ENCODE results near the gene LARP6.
"Not testable (repeated sequence)": the region's sequence is repeated elsewhere in the genome, so short reads cannot be mapped to it uniquely, and the experiment has no call there.

LARP6 gene

GRCh38 chr15:70875001-70875782 lies 21.2 kb upstream of the LARP6 start:
- no peak for TF ChIP-seq Cebpa-rat (IDR thresholded peaks at IDR 0.05)
- Histone ChIP-seq H3K4me1 (0 out of 2 replicates have a peak, but pooled peaks cover 2% of the 10 kb centered on the region), H3K4me2 (no peak overlapping the region), H3K36me3 (no peaks in the 10 kb centered on the region), H3K27me3 (no peaks in the 10 kb centered on the region), H3K27ac (no peak overlapping the region), H3K9ac (no peak overlapping the region), H3K9me3 (peaks cover 10% of the 10 kb centered on the region), H3K4me3 (no peak overlapping the region), H4K20me1 (no peaks in the 10 kb centered on the region)

GRCh38 chr15:70873232-70874054 lies 19.5 kb upstream of the LARP6 start:
- no peaks in the 10 kb centered on the region for H3K36me3 ChIP-seq
- H3K27me3 ChIP-seq: no peaks in the 10 kb centered on the region
- H3K9ac ChIP-seq: no peak overlapping the region
- peaks cover 10% of the 10 kb centered on the region for H3K9me3 ChIP-seq
- H3K4me3 ChIP-seq: no peak overlapping the region
- H3K4me2 ChIP-seq: no peak overlapping the region
- no peak for TF ChIP-seq Cebpa-rat (IDR thresholded peaks at IDR 0.05)
- H4K20me1 ChIP-seq: no peaks in the 10 kb centered on the region
- no peak overlapping the region for H3K27ac ChIP-seq
- 0 out of 2 replicates have a peak, but pooled peaks cover 5% of the 10 kb centered on the region for H3K4me1 ChIP-seq

GRCh38 chr15:70871490-70871889 lies 17.5 kb upstream of the LARP6 start:
- H3K27me3 ChIP-seq, H3K4me1 ChIP-seq, H3K36me3 ChIP-seq, H4K20me1 ChIP-seq, H3K9ac ChIP-seq, H3K4me3 ChIP-seq, H3K9me3 ChIP-seq, H3K27ac ChIP-seq, H3K4me2 ChIP-seq: not testable (repeated sequence)

- Histone ChIP-seq H3K27me3 (no peaks in the 10 kb centered on the region), H3K27ac (no peak overlapping the region), H3K4me3 (no peak overlapping the region), H3K4me1 (0 out of 2 replicates have a peak, but pooled peaks cover 5% of the 10 kb centered on the region), H3K9me3 (peaks cover 10% of the 10 kb centered on the region), H3K36me3 (no peaks in the 10 kb centered on the region), H4K20me1 (no peaks in the 10 kb centered on the region), H3K4me2 (no peak overlapping the region), H3K9ac (no peak overlapping the region)
- no peak for TF ChIP-seq Cebpa-rat (IDR thresholded peaks at IDR 0.05)
Measured at GRCh38 chr15:70870051-70870450, 16.1 kb upstream of the LARP6 start.

- Histone ChIP-seq H3K36me3 (no peaks in the 10 kb centered on the region), H4K20me1 (no peaks in the 10 kb centered on the region), H3K4me1 (0 out of 2 replicates have a peak, but pooled peaks cover 5% of the 10 kb centered on the region), H3K4me3 (no peak overlapping the region), H3K4me2 (no peak overlapping the region), H3K9me3 (peaks cover 10% of the 10 kb centered on the region), H3K27me3 (no peaks in the 10 kb centered on the region), H3K27ac (no peak overlapping the region), H3K9ac (no peak overlapping the region)
- no peak for TF ChIP-seq Cebpa-rat (IDR thresholded peaks at IDR 0.05)
Measured at GRCh38 chr15:70869346-70869745, 15.4 kb upstream of the LARP6 start.

- H3K4me2 ChIP-seq: no peak overlapping the region
- H4K20me1 ChIP-seq: no peaks in the 10 kb centered on the region
- no peak for TF ChIP-seq Cebpa-rat (IDR thresholded peaks at IDR 0.05)
- 0 out of 2 replicates have a peak, but pooled peaks cover 5% of the 10 kb centered on the region for H3K4me1 ChIP-seq
- peaks cover 10% of the 10 kb centered on the region for H3K9me3 ChIP-seq
- H3K27me3 ChIP-seq: no peaks in the 10 kb centered on the region
- H3K27ac ChIP-seq: no peak overlapping the region
- no peak overlapping the region for H3K9ac ChIP-seq
- no peaks in the 10 kb centered on the region for H3K36me3 ChIP-seq
- no peak overlapping the region for H3K4me3 ChIP-seq
Measured at GRCh38 chr15:70867911-70868467, 14.0 kb upstream of the LARP6 start.

GRCh38 chr15:70866982-70867641 lies 13.2 kb upstream of the LARP6 start:
- Histone ChIP-seq H3K36me3 (no peaks in the 10 kb centered on the region), H3K4me3 (no peak overlapping the region), H3K9me3 (peaks cover 13% of the 10 kb centered on the region), H3K4me1 (0 out of 2 replicates have a peak, but pooled peaks cover 5% of the 10 kb centered on the region), H4K20me1 (no peaks in the 10 kb centered on the region), H3K27ac (no peak overlapping the region), H3K27me3 (no peaks in the 10 kb centered on the region), H3K4me2 (no peak overlapping the region), H3K9ac (no peak overlapping the region)
- no peak for TF ChIP-seq Cebpa-rat (IDR thresholded peaks at IDR 0.05)

- no peak overlapping the region for H3K9ac ChIP-seq
- TF ChIP-seq Cebpa-rat (IDR thresholded peaks at IDR 0.05): no peak
Measured at GRCh38 chr15:70863450-70864218, 9.7 kb upstream of the LARP6 start.

GRCh38 chr15:70859998-70860397 lies 6.0 kb upstream of the LARP6 start:
- no peak overlapping the region for H3K9ac ChIP-seq
- H3K27ac ChIP-seq: no peak overlapping the region
- no peaks in the 10 kb centered on the region for H4K20me1 ChIP-seq
- H3K36me3 ChIP-seq: no peaks in the 10 kb centered on the region
- TF ChIP-seq Cebpa-rat (IDR thresholded peaks at IDR 0.05): no peak
- H3K9me3 ChIP-seq: peaks cover 3% of the 10 kb centered on the region; the same call in 1 of the 2 replicates
- peaks cover 22% of the 10 kb centered on the region for H3K4me1 ChIP-seq
- no peaks in the 10 kb centered on the region for H3K27me3 ChIP-seq
- no peak overlapping the region for H3K4me2 ChIP-seq
- no peak overlapping the region for H3K4me3 ChIP-seq

More at GRCh38 chr15:70863450-70864218, 9.7 kb upstream of the LARP6 start:
- Histone ChIP-seq H3K27ac (no peak overlapping the region), H3K36me3 (no peaks in the 10 kb centered on the region), H3K9me3 (peaks cover 3% of the 10 kb centered on the region; the same call in 1 of the 2 replicates), H4K20me1 (no peaks in the 10 kb centered on the region), H3K27me3 (no peaks in the 10 kb centered on the region), H3K4me2 (no peak overlapping the region), H3K4me3 (no peak overlapping the region), H3K4me1 (no peaks in the 10 kb centered on the region)
